ENCODE measurements around the gene ADAMTSL1.

Gene ADAMTSL1

DNA sequence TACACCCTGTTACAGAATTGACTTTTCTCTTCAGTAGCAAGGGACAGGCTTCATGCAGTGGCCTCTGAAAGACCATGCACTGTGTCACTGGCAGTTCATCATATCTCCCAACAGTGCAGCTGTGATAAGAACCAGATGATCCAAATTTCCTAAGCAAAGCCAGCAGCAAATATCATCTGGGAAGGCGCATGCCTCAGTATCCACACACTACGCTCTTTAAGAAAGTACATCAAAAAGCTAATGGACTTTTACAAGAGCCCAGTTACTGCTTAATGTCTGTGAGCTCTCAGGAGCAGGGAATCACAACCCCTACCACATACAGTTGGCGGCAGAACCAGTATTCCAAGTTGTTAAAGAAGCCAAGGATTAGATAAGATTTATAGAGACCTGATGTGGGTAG is 25.1 kb downstream of the ADAMTSL1 start:
- DNase-seq (ENCODE audit: low read depth) = no peak

DNA sequence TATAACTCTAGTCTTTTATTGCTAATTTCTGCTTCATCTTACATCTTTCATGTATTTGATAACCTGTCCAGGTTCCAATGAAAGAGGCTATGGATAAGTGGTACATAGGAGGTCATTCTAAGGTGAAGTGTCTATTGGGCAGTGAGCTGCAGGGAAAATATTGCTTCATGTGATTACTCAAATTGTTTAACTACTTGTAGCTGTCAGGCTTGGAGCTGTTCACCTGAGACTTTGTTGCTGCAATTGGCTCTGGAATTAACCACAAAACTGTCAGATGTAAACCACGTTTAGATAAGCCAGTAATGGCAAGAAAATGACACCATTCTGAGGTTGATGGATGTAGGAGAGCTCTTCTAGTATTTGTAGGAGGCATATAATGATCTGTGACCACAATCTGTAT is 26.0 kb downstream of the ADAMTSL1 start:
- no peak for DNase-seq (ENCODE audit: low read depth)

DNA sequence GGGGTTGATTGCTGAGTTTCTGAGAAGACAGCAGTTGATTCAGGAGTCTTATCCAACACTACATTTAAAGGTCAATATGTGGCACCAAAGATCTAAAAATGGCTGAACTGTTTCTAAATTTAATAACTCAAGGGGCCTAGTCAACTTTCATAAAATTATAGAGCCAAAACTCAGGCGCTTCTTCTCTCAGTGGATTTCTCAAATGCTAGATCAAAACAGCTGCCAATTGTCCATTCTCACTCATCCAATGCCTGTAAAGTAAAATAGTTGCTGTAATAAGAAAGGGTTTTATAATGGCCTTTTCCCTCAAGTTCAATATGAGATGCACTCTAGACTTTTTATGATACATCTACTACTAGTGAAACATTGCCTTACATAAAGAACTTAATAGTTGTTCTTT is 26.5 kb downstream of the ADAMTSL1 start:
- no peak for DNase-seq (ENCODE audit: low read depth)

DNA sequence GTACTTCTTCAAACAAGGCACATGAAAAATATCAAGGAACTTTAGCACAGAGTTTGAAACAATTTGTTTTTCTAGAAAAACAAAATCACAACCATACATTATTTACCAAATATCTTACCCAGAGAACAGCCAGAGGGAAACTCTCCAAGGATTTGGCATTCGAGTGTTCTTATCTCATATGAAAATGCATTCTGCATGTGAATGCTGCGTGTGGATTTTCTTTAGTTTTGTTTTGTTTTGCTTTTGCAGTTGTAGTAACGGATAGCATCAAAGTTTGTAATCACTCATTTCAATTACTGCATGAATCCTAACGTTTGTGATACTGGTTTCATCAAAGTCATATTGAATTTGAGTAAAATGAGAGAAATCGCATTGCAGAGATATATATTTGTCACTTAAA is 28.0 kb downstream of the ADAMTSL1 start:
- DNase-seq (ENCODE audit: low read depth) = no peak

DNA sequence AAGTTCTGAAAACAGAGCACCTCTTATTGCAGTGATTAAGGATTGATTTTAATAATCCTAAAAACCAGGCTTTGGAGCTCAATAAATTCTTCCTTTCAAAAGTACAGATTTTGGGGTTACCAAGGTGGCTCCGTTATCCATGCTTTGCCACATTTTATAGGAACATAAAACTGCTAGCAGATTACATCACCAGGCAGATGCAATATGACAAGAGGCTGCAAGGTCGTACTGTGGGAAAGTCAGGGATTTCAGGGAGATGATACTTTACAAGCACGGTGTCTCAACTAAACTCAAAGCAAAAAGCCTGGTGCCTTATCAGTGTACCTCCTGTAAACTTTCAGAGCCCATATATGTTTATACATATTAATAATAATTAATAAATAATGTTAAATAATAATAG is 28.6 kb downstream of the ADAMTSL1 start:
- no peak for DNase-seq (ENCODE audit: low read depth)

DNA sequence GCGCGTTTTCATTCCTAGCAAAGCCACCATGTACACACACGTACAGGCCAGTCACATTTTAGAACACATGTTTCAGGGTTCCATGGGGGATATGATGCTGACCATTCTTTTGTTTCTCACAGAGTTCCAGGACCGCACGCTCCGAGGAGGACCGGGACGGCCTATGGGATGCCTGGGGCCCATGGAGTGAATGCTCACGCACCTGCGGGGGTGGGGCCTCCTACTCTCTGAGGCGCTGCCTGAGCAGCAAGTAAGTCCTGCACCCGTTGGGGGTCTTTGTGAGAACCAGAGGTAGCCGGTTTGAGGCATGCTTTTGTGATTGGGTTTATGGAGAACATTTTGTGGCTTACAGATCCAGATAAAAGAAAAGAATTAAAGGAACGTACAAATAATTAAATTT is 30.8 kb downstream of the ADAMTSL1 start:
- DNase-seq (ENCODE audit: low read depth) = no peak

DNA sequence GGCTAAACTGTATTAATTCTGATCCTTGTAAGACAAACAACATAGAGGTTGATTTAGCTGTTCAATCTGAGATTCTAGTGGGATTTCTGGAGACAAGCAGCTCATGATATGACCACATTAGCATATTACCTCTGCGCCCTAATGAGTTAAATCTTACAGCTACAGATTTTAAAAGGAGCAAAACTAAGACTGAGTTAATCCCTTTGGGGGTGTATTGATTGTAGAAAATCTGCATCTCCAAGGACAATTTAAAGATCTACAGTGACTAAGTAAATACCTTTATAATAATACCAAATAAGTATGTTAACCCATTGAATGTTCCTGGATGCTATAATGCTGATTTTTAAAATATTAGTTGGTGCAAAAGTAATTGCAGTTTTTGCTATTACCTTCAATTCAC is 33.2 kb downstream of the ADAMTSL1 start:
- DNase-seq (ENCODE audit: low read depth) = no peak

DNA sequence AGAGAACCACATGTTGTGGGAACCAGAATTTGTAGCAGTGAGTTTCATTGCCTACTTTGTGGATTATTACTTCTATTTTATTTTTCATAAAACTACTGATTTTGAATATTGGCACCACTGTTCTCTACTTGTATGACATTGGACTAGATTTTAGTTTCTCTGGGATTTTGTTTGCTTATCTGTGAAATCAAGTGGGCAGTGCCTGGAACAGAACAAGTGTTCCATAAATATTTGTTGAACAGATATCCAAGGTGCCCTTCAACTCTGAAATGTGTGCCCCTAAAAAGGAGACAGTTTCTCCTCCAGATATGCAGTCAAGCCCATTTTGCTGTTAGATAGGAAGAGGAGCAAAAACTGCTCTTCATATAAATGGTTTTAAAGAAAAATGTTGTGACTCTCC is 42.6 kb downstream of the ADAMTSL1 start:
- DNase-seq (ENCODE audit: low read depth) = no peak

DNA sequence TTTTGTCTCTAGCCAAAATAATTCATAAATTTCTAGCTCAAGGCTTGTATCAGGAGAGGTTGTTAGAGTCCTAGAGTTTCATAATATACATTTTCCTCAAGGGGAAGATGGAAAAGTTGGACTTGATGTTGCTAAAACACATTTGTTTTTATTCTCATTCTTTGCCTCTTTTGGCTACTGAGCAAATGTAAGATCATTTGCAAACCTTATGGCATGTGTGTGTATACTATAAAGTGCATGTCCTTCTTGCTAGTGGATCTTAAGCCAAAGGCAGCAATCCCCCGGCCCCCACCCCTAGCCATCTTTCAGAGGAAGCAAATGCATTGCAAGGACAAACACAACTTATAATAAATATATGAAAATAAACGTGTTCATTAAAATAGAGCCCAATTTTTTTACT is 43.0 kb downstream of the ADAMTSL1 start:
- DNase-seq (ENCODE audit: low read depth) = no peak

DNA sequence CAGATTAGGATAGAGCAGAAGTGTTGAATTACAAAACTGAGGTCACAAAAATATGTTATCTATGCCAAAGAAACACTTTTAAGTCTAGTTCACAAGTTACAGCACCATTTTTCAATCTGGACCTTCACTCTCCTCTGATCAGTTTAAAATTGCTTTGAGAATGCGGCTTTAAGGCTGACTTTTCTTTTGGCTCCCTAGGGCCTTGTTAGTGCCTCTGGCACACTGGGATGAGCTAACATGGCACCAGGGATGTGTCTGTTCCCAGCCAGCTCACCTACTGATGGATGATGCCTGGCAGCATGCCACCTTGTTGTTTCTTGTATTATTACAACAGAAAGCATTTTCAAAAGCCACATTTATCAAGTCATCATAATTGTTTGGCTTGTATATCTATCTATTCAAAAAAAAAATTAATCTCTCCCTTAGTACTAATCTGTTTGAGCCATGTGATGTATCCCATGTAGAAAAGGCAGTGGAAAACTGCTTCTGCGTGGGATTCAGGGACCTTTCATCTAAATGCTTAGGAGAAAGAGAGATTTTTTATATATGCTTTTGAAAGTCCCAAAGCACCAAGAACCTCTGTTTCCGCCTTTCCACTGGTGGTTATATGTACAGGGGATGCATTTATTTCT is 46.6 kb downstream of the ADAMTSL1 start:
- DNase-seq (ENCODE audit: low read depth) = no peak

DNA sequence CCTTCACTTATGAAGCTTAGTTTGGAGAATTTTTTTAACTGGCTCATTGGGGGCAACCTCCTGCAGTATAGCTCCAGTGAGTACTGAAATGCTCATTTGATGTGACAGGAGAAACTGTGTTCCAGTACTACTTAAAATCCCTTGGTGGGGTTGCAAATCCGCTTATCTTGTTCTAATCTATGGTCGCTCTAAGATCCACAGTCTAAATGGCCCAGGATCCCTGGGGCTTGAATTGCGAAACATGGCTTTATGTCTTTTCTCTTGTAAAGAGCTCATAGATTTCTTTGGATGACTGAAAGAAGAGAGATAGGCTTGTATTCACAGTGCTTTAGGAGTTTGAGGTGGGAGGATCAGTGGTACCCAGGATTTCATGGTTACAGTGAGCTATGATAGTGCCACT is 52.7 kb downstream of the ADAMTSL1 start:
- DNase-seq (ENCODE audit: low read depth) = no peak

DNA sequence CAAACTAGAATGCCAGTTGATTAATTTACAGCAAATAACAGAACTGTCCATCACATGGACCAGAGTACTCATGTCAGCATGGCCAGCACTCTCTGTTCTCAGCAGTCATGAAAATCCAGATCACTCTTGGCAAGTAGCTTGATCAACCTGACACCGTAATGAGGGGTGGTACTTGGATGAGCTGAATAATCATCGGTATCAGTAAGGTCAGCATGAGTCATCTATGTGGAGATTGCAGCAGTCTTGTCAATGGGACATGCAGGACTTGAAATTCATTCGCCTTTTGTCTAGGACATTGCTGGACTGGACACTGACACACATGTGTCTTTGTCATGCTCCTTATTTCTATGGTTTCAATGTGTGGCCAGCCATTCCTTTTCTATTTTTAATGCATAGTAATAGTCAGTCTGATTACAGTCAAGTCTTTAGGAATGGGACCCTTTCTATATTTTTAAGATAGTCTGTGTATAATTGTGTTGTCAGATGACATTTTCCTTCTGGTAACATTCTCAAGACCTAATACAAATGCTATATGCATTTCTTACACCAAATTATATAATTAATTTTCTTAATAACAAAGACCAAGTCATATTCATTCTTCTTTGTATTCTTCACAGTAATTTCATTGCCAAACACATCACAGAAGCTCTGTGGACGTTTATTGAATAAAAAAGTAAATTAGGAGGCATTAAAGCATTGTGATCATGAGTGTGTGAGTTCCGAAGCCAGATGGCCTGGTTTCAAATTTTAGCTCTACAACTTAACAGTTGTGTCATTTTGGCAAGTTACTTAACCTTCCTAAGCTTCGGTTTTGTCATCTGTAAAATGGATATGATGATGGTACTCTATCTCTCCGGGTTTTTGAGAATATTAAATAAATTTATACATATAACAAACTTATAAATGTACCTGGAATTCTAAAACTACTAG is 57.4 kb downstream of the ADAMTSL1 start:
- no peak for DNase-seq (ENCODE audit: low read depth)

DNA sequence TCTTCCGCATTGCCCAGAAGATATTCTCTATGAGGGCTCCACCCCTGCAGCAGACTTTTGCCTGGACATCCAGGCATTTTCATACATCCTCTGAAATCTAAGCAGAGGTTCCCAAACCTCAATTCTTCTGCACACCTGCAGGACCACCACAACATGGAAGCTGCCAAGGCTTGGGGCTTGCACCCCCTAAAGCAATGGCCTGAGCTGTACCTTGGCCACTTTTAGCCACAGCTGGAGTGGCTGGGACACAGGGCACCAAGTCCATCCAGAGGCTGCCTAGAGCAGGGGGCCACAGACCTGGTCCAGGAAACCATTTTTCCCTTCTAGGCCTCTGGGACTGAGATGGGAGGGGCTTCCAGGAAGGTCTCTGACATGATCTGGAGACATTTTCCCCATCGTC is 60.7 kb downstream of the ADAMTSL1 start:
- DNase-seq (ENCODE audit: low read depth) = no peak

DNA sequence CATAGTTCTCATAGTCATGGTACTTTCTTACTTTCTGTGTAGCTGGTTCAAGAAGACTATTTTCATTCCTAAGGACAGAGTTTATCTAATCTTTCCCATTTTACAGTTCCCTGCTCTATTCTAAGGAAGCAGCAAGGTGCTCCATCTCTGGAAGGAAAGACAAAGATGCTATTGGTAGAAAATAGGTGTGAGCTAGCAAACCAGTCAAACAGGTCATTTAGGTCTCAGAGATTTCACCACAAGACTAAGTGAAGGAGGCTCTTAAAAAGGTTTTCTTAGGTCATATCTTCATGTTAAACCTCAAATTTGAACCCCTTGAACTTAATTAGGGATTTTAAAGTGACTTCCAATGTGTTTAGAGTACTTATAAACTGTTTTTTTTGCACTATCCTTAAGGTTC is 62.6 kb downstream of the ADAMTSL1 start:
- DNase-seq (ENCODE audit: low read depth) = no peak

DNA sequence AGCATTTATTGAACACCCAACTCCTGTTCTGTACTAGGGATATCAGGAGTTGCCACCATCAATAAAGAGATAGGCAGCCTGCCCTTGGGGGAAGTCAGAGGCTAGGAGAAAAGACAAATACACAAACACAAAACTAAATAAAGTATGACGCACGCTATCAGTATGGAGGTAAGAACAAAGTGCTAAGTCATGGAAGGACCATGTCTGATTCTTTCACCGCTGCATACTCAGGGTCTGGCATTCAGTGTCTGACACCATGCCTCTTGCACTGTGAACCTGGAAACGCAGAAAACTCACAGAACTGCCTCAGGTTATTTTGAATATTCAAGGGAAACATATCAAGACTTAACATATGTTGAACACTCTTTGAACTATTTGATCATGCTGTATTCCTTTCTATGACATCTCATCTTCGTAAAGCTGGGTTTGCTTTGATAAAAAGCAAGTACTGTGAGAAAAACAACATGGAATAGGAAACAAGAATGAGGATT is 65.3 kb downstream of the ADAMTSL1 start:
- no peak for DNase-seq (ENCODE audit: low read depth)

DNA sequence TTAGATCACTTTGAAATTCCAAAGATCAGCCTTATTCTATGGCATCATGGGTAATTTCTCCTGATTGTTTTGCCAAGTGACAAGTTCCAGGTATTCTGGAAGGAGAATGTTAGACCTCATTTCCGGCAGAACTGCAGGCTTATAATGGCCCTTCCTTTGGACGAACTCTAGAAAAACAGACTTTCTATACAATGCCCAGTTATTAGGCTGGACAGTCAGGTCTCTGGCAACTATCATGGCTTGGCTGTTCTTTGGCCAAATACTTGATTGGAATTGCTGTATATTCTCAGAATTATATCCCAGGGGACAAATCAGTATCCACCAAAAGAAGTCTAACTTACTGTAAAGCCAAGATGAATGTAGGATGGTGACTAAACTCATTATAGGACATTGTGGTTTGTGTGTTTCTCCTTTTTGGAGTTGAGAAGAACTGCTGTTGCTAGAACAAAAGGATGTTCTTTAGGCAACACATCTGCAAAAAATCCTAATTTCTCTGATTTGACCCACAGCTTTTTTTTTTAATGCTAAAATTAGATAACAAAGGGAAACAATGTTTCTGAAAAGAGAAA is 69.0 kb downstream of the ADAMTSL1 start:
- no peak for DNase-seq (ENCODE audit: low read depth)

DNA sequence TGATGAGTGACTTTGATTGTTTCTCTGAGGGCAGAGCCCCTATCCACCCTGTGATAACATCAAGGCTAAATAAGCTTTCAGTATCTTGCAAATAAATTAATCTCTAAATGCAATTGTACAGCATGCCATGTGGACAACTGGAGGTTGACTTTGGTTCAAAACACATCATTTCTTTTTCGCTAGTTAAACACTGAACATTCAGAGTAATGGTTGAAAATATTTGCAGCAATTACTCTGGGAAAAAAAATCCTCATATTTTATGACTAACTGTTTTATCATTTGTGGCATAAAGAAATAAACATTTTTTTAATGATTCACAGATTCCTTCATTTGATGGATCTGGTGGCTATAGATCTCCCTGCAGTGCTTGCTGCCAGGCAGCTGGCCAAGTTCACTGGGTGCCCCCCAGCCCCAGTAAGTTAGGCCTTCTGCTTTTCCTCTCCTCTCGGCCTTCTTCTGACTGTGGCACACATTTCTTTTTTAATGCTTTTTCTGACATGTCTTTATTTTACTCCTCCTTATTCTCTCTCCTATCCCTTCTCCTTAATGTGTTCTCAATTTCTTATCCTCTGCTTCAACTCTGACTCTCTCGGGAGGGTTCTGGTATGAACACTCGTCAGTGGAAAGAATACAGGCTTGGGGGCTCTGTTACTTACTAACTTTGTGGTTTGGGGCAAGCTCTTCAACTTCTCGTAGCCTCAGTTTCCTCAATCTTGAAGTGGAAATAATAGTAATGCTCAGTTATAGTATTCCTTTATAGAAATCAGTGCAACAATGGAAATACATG is 69.6 kb downstream of the ADAMTSL1 start:
- DNase-seq (ENCODE audit: low read depth) = no peak

DNA sequence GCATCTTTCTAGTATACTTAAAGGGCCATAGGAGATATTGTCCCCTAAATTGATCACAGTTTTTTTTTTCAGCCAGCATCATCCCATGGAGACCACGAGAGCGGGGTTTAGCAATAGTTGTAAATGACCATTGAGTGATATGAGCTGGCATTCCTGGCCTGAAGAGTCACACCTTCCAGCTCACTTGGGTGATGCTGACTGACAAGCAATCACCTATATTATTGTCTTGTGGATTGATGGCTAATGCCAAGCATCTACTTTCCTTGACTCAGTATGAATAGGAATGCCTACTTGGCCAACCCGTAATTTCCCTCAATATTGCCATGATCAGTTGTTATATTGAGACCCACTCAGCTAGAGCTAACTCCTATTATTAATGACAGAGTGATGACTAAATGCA is 70.5 kb downstream of the ADAMTSL1 start:
- DNase-seq (ENCODE audit: low read depth) = no peak

DNA sequence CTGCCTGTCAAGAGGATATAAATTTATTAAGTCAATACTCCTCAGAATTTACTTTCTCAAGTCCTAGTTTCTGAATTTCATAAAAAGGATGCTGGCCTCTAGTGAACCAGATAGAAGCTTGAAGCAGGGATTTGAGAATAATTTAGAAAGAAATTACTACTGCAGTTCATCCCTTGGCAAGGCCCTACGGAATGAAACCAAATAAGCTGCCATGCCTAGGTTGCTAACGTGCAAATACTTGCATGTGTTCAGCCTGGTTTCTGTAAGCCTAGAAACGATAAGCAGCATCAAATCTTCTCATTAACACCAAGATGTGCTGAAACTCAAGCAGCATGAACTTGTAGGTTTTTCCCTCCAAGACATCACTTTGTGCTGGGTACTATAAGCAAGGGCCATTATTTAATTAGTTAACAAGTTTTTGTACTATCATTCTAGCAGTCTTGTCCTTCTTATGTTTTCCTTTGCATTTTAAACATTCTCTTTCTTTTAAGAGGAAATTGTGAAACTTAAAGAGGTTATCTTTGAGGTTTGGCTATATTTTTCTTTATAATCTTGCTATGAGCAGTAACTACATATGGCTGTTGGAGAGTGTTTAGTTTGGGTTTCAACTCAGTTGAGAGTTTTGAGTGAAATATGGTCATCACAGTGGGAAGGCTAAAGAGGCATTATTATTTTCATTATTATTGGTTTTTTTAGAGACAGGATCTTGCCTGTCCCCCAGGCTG is 71.8 kb downstream of the ADAMTSL1 start:
- DNase-seq (ENCODE audit: low read depth) = no peak

DNA sequence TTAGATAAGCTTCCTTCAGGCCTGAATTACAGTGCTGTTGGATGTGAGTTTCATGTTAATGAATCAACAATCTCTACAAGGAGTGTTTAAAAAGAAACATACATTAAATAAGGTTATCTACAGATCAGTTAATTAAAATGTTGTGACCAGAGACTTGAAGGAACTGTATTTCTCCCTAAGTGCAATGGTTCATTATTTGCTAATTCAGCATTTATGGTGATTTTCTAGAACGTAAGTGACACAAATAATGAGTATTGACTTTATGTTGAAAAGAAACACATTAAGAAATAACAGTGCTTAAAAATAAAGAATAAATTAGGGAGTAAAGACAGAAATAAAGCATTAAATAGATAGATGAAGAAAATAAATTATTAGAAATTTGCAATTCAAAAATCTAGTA is 74.5 kb downstream of the ADAMTSL1 start:
- DNase-seq (ENCODE audit: low read depth) = no peak

DNA sequence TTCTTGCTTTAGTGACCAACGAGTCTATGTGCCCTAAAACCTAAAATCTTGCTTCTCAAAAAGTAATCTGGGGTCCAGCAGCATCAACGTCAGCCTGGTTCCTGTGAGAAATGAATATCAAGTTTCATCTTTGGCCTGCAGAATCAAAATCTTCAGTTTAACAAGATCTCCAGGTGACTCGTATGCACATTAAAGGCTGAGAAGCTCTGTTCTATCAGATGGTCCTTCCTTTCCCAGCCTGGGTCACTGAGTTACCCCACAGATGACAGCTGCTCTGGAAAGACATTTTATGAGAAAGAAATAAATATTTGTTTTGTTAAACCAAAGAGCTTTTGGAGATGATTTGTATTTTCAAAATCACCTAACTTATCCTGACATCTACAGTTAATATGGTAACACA is 75.8 kb downstream of the ADAMTSL1 start:
- no peak for DNase-seq (ENCODE audit: low read depth)

DNA sequence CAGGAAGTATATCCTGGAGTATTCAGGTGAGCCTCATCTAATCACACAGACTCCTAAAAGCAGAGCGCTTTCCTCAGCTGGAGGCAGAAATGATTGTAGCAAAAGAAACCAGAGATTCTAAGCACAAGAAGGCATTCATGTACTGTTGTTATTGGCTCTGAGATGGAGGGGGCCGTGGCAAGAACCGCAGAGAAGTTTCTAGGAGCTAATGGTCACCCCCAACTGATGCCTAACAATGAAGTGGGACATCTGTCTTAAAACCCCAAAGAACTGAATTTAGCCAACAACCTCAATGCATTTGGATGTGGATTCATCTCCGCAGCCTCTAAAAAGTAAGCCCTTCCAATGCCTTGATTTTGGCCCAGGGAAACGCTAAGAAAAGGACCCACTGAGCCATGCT is 76.3 kb downstream of the ADAMTSL1 start:
- no peak for DNase-seq (ENCODE audit: low read depth)
